ENCODE results near the gene GPHN. TPM values are rescaled to one million over a fixed set of nuclear protein-coding genes. Genes with fewer than 3 reads are reported as not detected.

The GPHN gene
- total RNA-seq, 1 experiment from 2014 or later: 23.4 TPM

DNA sequence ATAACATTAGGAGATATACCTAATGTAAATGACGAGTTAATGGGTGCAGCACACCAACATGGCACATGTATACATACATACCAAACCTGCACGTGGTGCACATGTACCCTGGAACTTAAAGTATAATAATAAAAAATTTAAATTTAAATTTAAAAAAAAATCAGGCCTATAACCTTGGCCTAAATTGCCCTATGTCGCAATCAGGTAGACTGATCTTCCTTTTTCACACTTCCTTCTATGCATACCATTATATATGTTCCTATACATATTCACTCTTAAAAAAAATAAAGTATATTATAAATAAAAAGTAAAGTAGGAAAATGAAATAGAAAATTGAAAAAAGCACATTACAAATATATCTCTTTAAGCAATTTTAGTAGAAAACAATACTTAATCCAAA is 563.6 kb downstream of the GPHN start:
- no peaks in the 10 kb centered on the region for H3K4me1 ChIP-seq (ENCODE audit: insufficient read depth, low read length)
- no peak overlapping the region for H2AFZ ChIP-seq (ENCODE audit: low read length)
- POLR2A ChIA-PET (ENCODE audit: unreplicated experiment): no interaction called here
- H3K9me3 ChIP-seq (ENCODE audit: low read length): no peaks in the 10 kb centered on the region
- no peaks in the 10 kb centered on the region for H3F3A ChIP-seq (ENCODE audit: low read length, unreplicated experiment)
- no peak overlapping the region for H3K27ac ChIP-seq (ENCODE audit: low read length)
- H3K4me2 ChIP-seq (ENCODE audit: low read length): no peak overlapping the region
- no peak overlapping the region for H3K9ac ChIP-seq (ENCODE audit: low read length)
- DNase-seq (no peak), ATAC-seq (no peak)
- H3K4me3 ChIP-seq (ENCODE audit: low read length): no peak overlapping the region
- BruUV-seq (replicated peaks): no TSS peak
- TF ChIP-seq, protein P1, sequence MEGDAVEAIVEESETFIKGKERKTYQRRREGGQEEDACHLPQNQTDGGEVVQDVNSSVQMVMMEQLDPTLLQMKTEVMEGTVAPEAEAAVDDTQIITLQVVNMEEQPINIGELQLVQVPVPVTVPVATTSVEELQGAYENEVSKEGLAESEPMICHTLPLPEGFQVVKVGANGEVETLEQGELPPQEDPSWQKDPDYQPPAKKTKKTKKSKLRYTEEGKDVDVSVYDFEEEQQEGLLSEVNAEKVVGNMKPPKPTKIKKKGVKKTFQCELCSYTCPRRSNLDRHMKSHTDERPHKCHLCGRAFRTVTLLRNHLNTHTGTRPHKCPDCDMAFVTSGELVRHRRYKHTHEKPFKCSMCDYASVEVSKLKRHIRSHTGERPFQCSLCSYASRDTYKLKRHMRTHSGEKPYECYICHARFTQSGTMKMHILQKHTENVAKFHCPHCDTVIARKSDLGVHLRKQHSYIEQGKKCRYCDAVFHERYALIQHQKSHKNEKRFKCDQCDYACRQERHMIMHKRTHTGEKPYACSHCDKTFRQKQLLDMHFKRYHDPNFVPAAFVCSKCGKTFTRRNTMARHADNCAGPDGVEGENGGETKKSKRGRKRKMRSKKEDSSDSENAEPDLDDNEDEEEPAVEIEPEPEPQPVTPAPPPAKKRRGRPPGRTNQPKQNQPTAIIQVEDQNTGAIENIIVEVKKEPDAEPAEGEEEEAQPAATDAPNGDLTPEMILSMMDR (conservative IDR thresholded peaks at IDR 0.05; ENCODE audit: low read depth, low read length): no peak
- TF ChIP-seq EZH2phosphoT487 (IDR thresholded peaks at IDR 0.05; ENCODE audit: borderline replicate concordance, low read length) (no peak), EZH2 (IDR thresholded peaks at IDR 0.05; ENCODE audit: low read length, unreplicated experiment) (no peak)
- CTCF ChIA-PET: no interaction called here
- intact Hi-C loops (cut with micrococcal nuclease): no loop called here
- H3K27me3 ChIP-seq (ENCODE audit: low read length): no peaks in the 10 kb centered on the region
- H3K36me3 ChIP-seq (ENCODE audit: low read depth, low read length): no peaks in the 10 kb centered on the region
- H4K20me1 ChIP-seq (ENCODE audit: low read length): no peaks in the 10 kb centered on the region
- no peaks in the 10 kb centered on the region for H3K79me2 ChIP-seq (ENCODE audit: low read length)
- no peaks in the 10 kb centered on the region for H3K9me2 ChIP-seq (replicated peaks; ENCODE audit: low read length)

DNA sequence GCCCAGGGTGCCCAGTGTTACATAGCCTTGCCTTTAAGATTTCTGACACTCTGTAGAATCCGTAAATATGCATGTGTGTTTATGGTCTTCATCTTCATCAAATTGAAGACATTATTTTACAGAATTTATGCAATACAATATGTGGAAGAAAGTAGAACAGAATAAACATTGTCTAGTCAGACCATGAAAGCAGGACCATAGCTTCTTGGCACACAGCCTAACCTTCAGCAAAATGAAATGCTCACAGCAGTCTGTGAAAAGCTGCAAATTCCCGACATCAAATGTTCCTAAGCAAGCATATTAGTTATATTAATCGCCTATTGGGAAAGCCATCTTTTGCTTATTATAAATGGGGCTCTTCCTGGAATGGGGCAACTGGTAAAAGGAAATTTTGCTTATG is 570.0 kb downstream of the GPHN start:
- Histone ChIP-seq H3K4me2 (ENCODE audit: low read length) (no peak overlapping the region), H3K27ac (ENCODE audit: low read length) (no peak overlapping the region), H3K27me3 (ENCODE audit: low read length) (no peaks in the 10 kb centered on the region), H3K36me3 (ENCODE audit: low read depth, low read length) (no peaks in the 10 kb centered on the region), H3K79me2 (ENCODE audit: low read length) (no peaks in the 10 kb centered on the region), H4K20me1 (ENCODE audit: low read length) (no peaks in the 10 kb centered on the region), H3K9me2 (replicated peaks; ENCODE audit: low read length) (no peaks in the 10 kb centered on the region), H3F3A (ENCODE audit: low read length, unreplicated experiment) (no peaks in the 10 kb centered on the region), H3K9me3 (ENCODE audit: low read length) (0 out of 2 replicates have a peak, but pooled peaks cover 5% of the 10 kb centered on the region), H3K4me3 (ENCODE audit: low read length) (no peak overlapping the region), H2AFZ (ENCODE audit: low read length) (no peak overlapping the region), H3K9ac (ENCODE audit: low read length) (no peak overlapping the region), H3K4me1 (ENCODE audit: insufficient read depth, low read length) (no peaks in the 10 kb centered on the region)
- TF ChIP-seq EZH2 (IDR thresholded peaks at IDR 0.05; ENCODE audit: low read length, unreplicated experiment) (no peak), EZH2phosphoT487 (IDR thresholded peaks at IDR 0.05; ENCODE audit: borderline replicate concordance, low read length) (no peak)
- TF ChIP-seq, protein P1 (conservative IDR thresholded peaks at IDR 0.05; ENCODE audit: low read depth, low read length): no peak
- ChIA-PET POLR2A (ENCODE audit: unreplicated experiment) (no interaction called here), CTCF (no interaction called here)
- no peak for DNase-seq
- BruUV-seq (replicated peaks): no TSS peak
- intact Hi-C loops (cut with micrococcal nuclease): no loop called here
- no peak for ATAC-seq

DNA sequence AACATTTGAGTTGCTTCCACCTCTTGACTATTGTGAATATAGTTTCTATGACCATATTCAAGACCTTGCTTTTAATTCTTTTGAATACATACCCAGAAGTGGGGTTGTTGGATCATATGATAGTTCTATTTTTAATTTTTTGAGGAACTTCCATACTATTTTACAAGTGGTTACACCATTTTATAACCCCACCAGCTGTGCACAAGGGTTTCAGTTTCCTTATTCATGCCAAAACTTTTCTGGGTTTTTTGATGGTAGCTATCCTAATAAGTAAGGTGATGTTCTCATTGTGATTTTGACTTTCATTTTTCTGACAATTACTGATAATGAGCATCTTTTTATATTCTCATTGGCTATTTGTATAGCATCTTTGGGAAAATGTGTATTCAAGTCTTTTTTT is 571.9 kb downstream of the GPHN start:
- Histone ChIP-seq H4K20me1 (ENCODE audit: low read length) (no peaks in the 10 kb centered on the region), H3K9me2 (replicated peaks; ENCODE audit: low read length) (no peaks in the 10 kb centered on the region), H3F3A (ENCODE audit: low read length, unreplicated experiment) (no peaks in the 10 kb centered on the region), H3K9ac (ENCODE audit: low read length) (no peak overlapping the region), H3K27ac (ENCODE audit: low read length) (no peak overlapping the region), H3K36me3 (ENCODE audit: low read depth, low read length) (no peaks in the 10 kb centered on the region), H3K4me2 (ENCODE audit: low read length) (no peak overlapping the region), H3K9me3 (ENCODE audit: low read length) (0 out of 2 replicates have a peak, but pooled peaks cover 5% of the 10 kb centered on the region), H3K27me3 (ENCODE audit: low read length) (no peaks in the 10 kb centered on the region), H3K79me2 (ENCODE audit: low read length) (no peaks in the 10 kb centered on the region), H3K4me3 (ENCODE audit: low read length) (no peak overlapping the region), H2AFZ (ENCODE audit: low read length) (no peak overlapping the region), H3K4me1 (ENCODE audit: insufficient read depth, low read length) (no peaks in the 10 kb centered on the region)
- no TSS peak for BruUV-seq (replicated peaks)
- TF ChIP-seq, protein P1 (conservative IDR thresholded peaks at IDR 0.05; ENCODE audit: low read depth, low read length): no peak
- TF ChIP-seq EZH2phosphoT487 (IDR thresholded peaks at IDR 0.05; ENCODE audit: borderline replicate concordance, low read length) (no peak), EZH2 (IDR thresholded peaks at IDR 0.05; ENCODE audit: low read length, unreplicated experiment) (no peak)
- ATAC-seq: no peak
- ChIA-PET POLR2A (ENCODE audit: unreplicated experiment) (no interaction called here), CTCF (no interaction called here)
- no peak for DNase-seq
- intact Hi-C loops (cut with micrococcal nuclease): no loop called here

Data from PC-3 (cell line).